GM19240 (cell line): Measurements from ENCODE around the gene ACBD4.

Experiments
- DNase-seq: peaks from one replicate; pipeline ENCODE4 v3.0.0; 2011; ENCODE audit warnings: low spot score; ENCODE audit not compliant: insufficient read length

The ACBD4 gene

DNA sequence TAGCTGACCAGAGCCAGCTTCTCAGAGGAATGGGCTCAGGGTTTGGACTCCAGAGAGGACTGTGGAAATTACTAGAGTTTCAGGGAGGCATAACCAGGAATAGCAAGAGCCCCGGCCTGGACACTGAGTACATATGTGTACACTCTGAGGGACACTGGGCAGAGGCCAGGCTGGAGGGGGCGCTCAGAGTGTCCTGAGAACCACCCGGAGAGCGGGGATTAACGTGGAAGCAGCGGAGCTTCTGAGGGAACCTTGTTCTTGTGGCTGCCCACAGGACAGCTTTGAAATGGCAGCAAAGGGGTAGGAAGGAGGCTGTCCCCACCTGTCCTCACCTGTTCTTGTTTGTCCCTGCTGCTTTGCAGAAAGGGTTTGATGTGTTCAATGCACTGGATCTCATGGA lies 31.0 kb upstream of the ACBD4 start:
- DNase-seq = no peak

DNA sequence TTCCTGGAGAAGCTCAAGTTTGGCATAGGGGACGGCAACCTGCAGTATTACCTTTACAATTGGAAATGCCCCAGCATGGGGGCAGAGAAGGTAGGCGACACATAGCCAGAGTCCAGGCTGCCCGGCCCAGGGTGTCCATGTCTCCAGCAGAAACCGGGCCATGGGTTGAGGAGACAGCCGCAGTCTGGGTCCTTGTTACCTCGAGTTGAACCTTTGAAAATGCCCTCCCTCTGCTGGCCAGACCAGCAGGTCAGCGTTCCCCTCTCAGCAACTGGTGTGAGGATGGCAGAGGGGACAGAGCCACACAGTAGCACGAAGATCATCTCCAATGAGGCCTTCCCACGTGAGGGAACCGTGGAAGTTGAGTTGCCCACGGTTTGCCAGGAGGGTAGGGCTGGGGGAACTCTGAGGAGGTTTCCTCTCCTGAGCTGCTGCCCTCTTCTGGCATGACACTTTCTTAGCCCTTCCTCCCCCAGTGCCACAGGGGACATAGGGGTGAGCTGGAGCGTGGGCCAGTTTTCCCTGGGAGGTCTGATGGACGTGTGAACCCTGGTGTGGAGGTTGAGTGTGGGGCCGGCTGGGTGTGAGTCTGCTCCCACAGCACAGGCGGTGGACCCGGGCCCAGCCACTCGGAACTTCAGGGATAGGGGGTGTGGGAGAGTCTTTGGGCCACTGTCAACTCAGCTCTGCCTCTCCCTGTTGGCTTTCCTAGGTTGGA lies 30.4 kb upstream of the ACBD4 start:
- no peak for DNase-seq

DNA sequence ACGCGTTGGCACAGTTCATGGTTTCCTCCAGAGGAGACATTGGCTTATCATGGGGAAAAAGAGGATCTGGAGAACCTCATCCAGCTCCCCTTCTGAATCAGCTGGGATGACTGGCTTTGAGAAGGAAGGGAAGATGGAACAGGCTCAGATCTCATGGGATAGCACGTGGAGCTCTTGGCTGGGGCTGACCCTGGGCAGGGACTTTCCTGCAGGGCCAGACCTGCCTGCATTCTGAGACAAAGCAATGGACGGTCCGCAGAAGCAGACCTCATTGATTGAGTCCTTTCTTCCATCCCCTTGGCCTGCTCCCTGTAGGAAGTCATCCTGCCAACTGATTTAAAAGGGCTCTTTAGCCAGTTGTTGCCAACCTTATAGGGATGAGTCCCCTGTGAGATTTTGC lies 29.4 kb upstream of the ACBD4 start:
- DNase-seq = no peak

DNA sequence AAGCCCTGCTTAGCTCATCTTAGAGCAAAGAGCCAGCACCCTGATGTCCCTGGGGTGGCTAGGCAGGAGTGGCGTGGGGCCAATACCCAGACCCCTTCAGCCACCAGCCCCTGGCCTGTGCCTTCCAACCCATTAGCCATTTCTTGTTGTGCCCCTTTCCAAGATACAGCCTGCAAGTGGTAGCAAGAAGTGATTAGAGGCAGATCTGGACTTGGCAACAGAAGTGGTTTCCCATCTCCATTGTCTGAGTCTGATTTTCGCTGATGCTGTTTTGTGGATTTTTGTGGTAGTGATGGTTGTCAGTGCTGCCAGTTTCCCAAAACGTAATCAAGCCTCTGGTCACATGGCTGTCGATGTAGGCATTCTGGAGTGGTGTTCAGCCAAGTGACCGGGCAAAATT lies 28.9 kb upstream of the ACBD4 start:
- no peak for DNase-seq

DNA sequence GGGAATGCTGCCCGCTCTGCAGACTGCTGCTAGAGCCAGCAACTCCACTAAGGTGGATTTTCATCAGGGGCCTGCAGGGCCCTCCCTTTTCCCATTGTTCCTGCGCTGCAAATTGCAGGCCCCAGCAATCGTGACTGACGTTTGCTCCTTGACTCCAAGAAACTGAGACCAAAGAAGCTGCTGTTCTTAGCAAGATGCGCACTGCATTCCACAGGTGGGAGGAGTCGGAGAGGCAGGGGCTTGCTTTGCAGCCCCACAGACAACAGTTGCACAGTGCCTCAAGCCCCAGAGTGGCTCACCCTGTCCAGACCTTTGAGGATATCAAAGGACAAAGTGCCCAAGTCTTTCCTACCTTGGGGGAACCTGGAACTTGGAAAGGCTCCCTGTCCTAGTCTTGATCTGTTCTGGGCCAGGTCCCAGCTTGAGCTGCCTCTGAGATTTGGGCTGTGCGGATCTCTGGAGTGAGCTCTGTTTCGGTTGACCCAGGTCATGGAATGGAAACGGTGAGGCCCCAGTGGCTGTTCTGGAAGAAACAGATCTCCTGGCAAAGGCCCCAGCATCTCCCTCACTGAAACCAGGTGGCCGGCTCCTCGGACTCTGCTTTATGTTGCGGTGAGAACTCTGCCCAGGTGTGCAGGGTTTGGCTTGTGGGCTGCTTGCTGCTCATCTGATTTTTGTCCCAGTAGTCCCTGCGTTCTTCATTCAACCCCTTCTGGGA lies 28.0 kb upstream of the ACBD4 start:
- DNase-seq = no peak

DNA sequence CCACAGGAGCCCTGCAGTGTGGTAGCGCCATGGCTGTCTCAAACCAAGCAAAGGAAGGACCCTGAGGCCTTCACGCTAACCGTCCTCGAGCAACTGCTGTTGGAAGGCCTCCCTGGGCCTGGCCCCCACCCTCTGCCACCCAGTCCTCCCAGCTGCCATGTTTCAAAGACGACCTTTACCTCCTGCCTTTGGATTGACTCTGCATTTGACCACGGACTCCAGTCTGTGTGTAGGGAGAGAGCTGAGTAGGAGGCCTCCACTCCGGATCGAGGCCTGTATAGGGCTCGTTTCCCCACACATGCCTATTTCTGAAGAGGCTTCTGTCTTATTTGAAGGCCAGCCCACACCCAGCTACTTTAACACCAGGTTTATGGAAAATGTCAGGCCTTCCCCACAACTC lies 27.4 kb upstream of the ACBD4 start:
- no peak for DNase-seq

DNA sequence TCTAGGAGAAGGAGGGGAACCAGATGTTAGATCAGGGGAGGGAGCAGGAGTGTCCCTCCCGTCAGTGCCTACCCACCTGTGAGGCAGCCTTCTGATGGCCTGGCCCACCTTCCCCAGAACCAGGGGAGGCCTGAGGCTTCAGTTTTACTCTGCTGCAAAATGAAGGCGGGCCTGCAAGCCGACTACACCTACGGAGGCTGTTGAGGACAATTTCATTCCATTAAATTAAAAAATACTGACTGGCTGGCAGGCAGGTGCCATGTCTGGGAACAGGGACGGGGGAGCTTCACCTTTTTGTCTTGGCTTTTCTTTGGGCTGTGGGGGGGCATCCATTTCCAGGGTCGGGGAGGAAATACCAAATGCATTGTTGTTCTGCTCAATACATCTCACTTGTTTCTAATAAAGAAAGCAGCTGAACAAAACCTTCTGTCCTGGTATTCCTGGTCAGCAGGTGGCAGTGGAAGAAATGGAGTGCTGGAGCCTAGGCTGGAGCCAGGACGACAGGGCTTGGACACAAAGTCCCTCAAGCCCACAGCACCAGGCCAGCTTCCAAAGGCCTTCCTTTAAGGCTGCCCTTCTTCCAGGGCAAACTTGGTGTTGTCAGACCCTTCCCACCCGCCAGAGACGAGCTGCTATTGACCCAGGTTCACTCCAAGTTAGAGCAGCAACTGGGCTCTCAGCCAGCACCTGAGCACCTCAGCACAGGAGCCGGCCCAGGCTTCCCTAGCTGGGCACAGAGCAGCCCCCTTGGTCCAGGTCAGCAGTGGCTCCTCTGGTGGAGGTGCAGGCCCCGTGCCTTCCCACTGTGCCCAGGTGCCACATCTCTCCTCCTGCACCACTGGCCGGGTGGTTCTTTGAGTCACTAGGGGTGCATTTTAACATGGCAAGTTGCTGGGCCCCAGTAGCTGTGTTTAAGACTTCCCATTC lies 26.6 kb upstream of the ACBD4 start:
- no peak for DNase-seq

DNA sequence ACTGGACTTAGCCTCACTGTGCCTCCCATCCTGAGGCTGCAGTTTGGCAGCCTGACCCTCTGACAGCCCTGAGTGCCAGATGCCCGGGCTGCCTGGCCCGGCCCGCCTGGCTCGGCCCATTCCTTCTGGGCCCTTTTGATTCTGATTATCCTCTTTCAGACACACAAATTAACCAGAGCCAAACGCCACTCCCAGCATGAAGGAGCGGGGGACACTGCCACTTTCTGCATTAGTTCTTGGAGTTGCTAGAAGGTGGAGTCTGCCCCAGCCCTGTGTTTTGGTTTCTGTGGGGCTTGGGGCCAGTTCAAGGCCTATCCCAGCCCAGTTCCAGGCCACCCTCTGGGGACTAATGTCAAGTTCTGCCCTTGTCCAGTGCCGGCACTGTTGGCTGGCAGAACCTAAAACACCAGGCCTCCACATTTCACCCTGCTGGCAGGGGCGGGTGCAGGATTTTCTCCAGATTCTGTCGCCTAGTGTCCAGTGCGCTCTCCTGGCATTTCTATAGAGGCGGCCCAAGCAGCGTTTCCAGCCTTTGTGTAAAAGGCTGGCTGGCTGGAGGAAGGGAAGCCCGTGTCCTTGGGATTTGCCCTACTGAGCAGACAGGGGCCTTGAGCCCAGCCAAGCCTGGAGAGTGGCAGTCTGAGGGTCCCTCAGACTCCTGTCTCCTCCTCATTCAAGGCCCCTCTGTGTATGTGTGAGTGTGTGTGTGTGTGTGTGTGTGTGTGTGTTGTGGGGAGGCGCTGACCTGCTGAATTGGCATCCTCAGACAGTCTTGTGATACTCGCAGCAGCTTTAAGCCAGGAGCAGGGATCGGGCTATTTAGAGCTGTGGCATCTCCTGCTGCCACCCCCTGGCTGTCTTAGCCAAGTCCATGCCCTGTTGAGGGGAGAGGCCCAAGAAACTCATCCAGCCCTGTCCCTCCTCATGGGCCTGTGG lies 24.5 kb upstream of the ACBD4 start:
- no peak for DNase-seq

DNA sequence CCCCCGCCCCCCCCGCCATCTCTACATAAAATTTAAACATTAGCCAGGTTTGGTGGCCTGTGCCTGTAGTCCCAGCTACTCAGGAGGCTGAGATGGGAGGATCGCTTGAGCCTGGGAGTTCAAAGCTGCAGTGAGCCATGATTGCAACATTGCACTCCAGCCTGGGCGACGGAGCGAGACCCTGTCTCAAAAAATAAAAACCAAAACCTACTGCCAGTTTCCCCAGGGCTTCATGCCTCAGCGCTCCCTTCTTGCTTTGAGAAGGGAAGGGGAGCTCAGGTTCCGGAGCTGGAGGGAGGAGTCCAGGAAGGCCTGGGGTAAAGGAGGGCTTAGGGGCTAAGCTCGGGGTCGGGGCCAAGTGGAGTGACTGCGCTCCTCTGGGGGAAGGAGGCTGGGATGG lies 23.6 kb upstream of the ACBD4 start:
- no peak for DNase-seq

DNA sequence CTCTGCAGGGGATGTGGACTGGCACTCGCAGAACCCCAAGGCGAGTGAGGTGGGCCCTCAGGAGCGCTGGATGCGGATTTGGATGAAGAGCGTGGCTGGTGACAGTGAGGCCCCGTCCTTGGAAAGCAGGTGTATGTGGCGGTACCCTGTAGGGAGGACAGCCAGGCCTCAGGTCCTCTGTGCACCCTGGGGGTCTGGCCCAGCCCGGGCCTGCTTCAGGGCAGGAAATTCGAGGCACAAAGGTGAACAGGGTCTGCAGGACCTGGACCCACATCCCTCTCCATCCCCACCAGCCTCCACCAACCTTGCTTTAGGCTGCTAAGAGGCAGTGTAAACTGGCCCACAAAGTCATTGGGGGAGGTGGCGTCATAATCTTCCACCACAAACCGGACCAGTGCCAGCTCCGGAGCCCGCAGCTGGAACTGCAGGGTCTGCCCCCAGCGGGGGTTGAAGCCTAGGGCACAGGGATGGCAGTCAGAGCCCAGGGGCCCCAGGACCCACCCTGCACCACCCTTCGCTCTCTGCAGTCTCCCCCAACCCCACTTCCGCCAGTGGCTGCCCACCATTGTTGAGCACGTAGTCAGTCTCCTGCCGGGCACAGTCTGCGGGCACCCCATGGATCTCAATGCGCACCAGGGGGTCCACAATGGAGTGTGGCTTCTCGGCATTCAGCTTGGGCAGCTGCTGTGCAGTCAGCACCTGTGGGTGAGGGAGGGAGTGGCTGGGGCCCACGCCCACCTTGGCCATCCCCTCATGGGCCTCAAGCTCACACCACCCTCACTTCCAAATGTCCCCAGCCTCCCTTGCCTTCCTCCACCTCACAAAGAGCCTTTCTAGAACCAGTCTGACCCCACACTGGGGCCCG lies 22.7 kb upstream of the ACBD4 start:
- DNase-seq = no peak

DNA sequence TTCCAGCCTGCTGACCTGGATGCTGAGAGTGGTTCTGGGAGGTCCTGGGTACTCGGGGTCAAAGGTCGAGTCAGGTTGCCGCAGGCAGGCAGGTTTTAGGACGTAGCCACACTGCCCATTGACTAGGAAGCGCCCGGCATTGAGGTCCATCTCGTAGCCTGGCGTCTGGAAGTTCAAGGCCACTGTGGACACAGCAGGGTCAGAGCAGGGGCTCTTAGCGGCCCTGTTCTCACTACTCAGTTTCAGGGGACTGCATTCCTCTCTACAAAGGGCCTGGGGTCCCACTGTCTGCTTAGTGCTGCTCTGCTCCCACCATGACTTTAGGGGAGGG lies 22.1 kb upstream of the ACBD4 start:
- no peak for DNase-seq

DNA sequence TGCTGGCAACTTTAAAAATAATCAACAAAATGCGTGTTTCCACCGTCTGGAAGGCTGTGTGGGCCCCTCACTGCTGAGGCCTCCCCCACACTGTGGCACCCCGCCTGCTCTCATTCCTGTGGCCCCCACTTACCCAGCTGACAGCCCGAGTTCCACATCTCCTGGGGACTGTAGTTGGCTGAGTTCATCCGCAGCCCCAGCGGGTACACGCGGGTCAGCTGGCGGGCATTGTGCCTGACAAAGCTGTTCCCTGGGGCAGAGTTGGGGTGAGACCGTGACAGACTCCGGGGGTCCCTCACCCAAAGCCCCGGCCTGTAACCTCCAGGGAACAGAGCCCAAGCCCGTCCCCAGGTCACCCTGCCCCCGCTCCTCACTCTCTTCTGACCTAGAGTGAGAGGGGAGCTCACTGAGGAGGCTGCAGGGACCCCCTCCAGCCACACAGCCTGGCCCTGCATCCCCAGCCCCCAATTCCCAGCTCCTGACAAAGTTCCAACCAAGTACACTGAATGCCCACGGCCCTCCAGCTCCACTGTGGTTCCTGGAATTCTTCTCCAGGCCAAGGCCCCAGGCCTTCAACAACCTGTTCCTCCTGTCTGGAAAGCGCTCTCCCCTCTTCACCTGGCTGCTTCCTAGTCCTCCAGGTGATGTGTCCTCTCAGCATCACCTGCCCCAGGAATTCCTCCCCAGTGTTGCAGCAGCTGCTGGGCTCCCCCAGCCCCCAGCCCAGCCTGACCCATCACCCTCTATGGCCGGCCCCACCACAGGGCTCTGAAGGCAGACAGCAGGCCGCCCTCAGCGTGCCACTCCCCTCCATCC lies 21.2 kb upstream of the ACBD4 start:
- no peak for DNase-seq

DNA sequence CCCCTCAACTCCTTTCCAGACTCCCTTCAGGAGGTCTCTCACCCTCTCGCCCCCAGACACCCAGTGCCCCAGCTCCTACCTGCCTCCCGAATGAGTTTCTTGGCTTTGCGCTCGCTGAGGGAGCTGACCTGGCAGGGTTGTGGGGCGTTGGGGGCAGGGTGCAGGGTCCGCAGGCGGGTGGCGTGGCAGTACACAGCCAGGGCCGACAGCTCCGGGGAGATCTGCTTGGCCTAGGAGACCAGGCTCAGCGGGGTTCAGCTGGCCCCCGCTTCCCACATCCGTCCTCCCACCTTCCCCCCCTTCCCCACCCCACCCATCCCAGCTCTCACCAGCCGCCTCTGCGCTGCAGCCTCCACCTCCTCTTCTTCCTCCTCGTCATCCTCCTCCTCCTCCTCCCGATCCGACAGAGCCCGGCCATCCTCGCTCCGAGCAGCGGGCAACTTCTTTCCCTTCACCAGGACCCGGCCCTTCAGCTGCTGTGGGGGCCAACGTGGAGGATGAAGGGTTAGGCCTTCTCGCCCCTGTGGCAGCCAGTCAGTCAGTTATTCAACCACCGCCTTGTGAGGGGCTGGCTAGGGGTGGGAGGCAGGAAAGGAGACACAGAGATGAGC lies 20.4 kb upstream of the ACBD4 start:
- DNase-seq = no peak

DNA sequence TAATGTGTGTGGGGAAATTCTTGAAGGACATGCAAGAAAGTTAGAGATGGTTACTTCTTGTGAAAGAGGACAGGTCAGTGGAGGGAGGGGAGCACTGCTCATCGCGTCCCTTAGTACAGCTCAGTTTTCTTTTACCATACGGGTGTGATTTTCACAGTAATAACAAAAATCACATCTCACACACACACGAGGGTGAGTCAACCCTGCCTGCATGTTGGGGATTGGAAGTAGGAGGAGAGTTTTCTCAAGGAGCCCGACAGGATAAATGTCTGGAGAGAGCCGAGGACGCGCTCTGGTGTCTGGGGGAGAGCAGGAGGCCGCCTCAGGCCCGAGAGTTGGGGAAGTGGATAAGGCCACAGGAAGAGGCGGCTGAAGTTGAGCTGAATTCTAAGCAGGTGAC lies 19.6 kb upstream of the ACBD4 start:
- DNase-seq = no peak

DNA sequence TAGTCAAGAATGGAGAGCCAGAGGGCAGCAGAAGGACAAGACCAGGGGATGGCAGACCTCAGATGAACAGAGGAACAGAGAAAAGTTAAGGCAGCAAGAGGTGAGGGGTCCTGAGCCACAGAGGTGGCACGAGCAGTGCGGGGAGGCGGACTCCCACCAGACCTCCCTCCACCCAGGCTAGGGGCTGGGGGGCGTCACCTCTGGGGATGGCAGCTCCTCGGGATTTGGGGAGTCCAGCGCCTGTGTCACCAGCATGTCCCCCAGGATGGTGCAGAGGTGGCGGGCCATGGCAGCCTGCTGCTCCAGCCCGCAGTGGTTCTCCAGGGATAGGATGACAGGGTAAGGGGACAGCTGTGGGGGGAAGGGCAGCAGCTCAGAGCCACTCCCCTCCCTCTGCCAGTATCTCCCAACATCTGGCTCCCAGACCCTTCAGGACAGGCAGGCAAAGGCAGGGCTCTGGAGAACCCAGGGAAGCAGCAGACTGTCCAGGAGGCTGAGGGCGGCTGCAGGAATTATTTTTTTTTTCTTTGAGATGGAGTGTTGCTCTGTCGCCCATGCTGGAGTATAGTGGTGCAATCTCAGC lies 19.0 kb upstream of the ACBD4 start:
- DNase-seq = no peak

DNA sequence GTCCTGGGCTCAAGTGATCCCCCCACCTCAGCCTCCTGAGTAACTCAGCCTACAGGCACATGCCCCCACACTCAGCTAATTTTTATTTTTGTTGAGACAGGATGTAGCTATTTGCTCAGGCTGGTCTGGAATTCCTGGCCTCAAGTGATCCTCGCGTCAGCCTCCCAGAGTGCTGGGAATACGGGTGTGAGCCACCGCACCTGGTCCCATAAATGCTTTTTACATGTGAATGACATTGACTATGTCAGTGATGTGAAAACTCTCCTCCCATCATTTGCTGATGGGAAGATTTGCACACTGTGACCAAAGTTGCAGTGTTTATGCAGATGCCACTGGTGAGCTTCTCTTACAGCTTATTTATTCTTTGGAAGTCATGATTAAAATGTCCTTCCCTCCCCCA lies 18.2 kb upstream of the ACBD4 start:
- no peak for DNase-seq

DNA sequence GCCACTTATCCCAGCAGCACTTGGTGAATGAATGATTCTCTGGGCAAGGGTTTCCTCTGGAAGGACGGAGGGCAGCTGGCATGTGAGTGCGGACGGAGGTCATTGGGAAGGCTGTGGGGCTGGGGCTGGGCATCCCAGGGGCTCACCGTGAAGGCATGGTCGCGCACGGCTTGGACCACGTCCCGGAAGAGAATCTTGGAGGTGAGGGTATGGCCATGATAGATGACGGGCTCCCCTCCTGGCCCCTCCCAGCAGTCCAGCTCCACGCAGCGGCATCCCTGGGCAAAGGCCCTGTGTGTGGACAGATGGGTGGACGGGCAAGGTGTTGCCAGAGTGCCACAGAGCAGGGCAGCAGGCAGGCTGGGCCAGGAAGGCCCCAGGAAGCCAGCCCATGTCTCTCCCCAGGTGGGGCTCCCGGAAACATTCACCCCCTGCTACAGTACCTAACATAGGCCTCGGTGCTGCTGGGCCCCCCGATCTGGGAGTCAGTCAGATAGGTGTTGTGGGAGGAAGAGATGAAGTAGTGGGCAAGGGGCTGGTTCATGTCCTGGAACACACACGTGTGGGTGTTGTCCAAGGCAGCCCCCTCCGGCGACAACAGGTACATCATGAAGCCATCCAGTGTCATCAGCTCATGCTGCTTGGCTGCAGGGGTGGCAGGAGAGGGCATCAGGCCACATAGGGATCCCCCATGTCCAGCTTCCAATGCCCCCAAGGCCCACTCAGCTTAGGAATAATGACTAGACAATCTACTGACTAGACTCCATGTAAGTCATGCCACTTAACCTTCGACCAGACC lies 17.4 kb upstream of the ACBD4 start:
- DNase-seq = no peak

DNA sequence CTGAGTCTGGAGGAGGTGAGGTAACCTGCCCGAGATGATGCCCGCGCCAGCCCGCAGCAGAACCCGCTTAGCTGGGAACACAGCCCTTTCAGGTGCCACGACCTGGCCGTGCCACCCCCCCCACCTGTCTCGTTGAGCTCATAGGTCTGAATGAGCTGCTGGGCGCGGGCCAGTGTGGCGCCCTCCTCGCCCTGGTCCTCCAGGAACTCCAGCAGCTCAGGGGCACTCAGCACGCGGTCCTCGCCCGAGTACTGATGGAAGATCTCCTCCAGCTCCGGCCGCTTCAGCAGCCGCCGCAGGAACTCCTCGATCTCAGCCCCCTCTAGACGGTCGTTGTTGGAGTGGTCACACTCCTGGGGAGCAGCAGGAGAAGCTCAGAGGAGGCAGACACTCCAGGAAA lies 16.8 kb upstream of the ACBD4 start:
- no peak for DNase-seq
